Omental fat pad (tissue), 4 donors: ENCODE data around the gene MARCHF7. TPM values are rescaled to one million over a fixed set of nuclear protein-coding genes. Genes with fewer than 3 reads are reported as not detected.
"Not testable (repeated sequence)": the region's sequence is repeated elsewhere in the genome, so short reads cannot be mapped to it uniquely, and the experiment has no call there.

ENCODE experiments used
- ATAC-seq: fragments of 150-250 bp; one replicate; pipeline ENCODE4 v1.9.1; 2016; ENCODE audit warnings: mild to moderate bottlenecking, moderate library complexity; ENCODE audit not compliant: low FRiP score
- DNase-seq: peaks from one replicate; pipeline ENCODE4 v3.0.0-alpha.2; 2019; ENCODE audit warnings: low spot score
- total RNA-seq, 4 donors: library from RNA; depleted of rRNA; stranded (reverse); fragments of >200 nt; gene quantifications; one replicate each; pipeline ENCODE4 v1.1.0, GENCODE V29; 2016
- TF ChIP-seq, protein P1 (sequence below), 3 donors: fragments of 450-650 bp; IDR thresholded peaks; one replicate each; pipeline ENCODE4 v1.5.1; 2016 to 2017; ENCODE audit warnings: antibody characterized with exemption in 3 of 3, mild to moderate bottlenecking in 3 of 3, moderate library complexity in 2 of 3

The MARCHF7 gene
- 100 to 1,000 TPM in 1 of 4 donors, 10 to 100 TPM in 3; 70.2 to 114 (median 81.5) TPM for total RNA-seq

GRCh38 chr2:159712143-159712928 is at the start of gene MARCHF7:
Gene MARCHF7 (plus strand): TSS chr2:159712506. CDS start chr2:159729023, 16,517 bp downstream.
- DNase-seq = peak; percentile 81
- TF ChIP-seq, protein P1, sequence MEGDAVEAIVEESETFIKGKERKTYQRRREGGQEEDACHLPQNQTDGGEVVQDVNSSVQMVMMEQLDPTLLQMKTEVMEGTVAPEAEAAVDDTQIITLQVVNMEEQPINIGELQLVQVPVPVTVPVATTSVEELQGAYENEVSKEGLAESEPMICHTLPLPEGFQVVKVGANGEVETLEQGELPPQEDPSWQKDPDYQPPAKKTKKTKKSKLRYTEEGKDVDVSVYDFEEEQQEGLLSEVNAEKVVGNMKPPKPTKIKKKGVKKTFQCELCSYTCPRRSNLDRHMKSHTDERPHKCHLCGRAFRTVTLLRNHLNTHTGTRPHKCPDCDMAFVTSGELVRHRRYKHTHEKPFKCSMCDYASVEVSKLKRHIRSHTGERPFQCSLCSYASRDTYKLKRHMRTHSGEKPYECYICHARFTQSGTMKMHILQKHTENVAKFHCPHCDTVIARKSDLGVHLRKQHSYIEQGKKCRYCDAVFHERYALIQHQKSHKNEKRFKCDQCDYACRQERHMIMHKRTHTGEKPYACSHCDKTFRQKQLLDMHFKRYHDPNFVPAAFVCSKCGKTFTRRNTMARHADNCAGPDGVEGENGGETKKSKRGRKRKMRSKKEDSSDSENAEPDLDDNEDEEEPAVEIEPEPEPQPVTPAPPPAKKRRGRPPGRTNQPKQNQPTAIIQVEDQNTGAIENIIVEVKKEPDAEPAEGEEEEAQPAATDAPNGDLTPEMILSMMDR (IDR thresholded peaks at IDR 0.05) = no peak
- peak; percentile 98 for ATAC-seq

- DNase-seq, ATAC-seq: not testable (repeated sequence)
These were observed 44.9 kb upstream of the MARCHF7 start for GRCh38 chr2:159667423-159667822.

- TF ChIP-seq, protein P1 (IDR thresholded peaks at IDR 0.05) = no peak
- ATAC-seq = no peak
- no peak for DNase-seq
These were observed 41.3 kb upstream of the MARCHF7 start for GRCh38 chr2:159671047-159671446.

- TF ChIP-seq, protein P1 (IDR thresholded peaks at IDR 0.05) = no peak
- ATAC-seq = no peak
- DNase-seq = no peak
These were observed 34.7 kb upstream of the MARCHF7 start for GRCh38 chr2:159677654-159678053.

- DNase-seq (no peak), ATAC-seq (no peak)
- TF ChIP-seq, protein P1 (IDR thresholded peaks at IDR 0.05) = no peak
These were observed 31.6 kb upstream of the MARCHF7 start for GRCh38 chr2:159680692-159681091.

- no peak for DNase-seq
- no peak for ATAC-seq
- TF ChIP-seq, protein P1 (IDR thresholded peaks at IDR 0.05) = no peak
These were observed 28.5 kb upstream of the MARCHF7 start for GRCh38 chr2:159683817-159684216.

- no peak for DNase-seq
- TF ChIP-seq, protein P1 (IDR thresholded peaks at IDR 0.05) = no peak
- no peak for ATAC-seq
These were observed 27.5 kb upstream of the MARCHF7 start for GRCh38 chr2:159684796-159685195.
